ENCODE data around the gene CYB5R2. TPM values are rescaled to one million over a fixed set of nuclear protein-coding genes. Genes with fewer than 3 reads are reported as not detected.

CYB5R2 gene
- total RNA-seq, 1 experiment from 2014 or later = 40.3 TPM

DNA sequence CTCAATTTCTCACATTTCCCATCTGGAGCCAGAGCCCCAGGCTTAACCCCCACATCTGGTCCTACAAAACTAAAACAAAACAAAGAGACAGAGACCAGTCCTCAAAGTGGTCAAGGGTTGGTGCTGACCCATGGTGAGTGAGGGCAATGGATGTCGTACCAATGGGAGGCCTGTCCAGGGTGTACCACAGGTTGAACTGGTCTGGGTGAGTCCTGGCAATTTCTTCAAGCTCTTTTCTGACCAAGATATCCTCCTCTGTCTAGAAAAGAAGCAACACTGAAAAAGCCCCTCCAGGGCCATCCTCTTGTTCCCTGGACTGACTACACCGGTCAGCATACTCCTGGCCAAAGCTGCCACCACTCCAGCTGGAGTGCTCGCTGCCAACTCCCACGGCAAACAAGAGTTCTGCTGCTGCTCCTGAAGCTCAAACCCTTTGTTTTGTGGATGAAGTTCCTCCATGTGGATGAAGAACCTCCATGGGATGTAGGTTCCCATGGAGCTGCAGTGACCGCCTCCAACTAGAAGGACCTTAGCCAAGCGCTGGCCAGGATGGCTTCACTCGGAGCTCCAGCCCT is 6.9 kb downstream of the CYB5R2 start (continued):
- TF ChIP-seq, protein P1, sequence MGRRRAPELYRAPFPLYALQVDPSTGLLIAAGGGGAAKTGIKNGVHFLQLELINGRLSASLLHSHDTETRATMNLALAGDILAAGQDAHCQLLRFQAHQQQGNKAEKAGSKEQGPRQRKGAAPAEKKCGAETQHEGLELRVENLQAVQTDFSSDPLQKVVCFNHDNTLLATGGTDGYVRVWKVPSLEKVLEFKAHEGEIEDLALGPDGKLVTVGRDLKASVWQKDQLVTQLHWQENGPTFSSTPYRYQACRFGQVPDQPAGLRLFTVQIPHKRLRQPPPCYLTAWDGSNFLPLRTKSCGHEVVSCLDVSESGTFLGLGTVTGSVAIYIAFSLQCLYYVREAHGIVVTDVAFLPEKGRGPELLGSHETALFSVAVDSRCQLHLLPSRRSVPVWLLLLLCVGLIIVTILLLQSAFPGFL (CRISPR knock-in tag; IDR thresholded peaks at IDR 0.05; ENCODE audit: borderline replicate concordance) = no peak
- TF ChIP-seq ZNF263 (CRISPR knock-in tag; IDR thresholded peaks at IDR 0.05; ENCODE audit: low read depth) (no peak), CREM (CRISPR knock-in tag; IDR thresholded peaks at IDR 0.05) (no peak), HMGXB4 (CRISPR knock-in tag; IDR thresholded peaks at IDR 0.05) (no peak), FOXP1 (CRISPR knock-in tag; IDR thresholded peaks at IDR 0.05; ENCODE audit: borderline replicate concordance) (no peak), CTCF (IDR thresholded peaks at IDR 0.05) (no peak), ZNF416 (CRISPR knock-in tag; IDR thresholded peaks at IDR 0.05) (no peak)
- TF ChIP-seq, protein P2, sequence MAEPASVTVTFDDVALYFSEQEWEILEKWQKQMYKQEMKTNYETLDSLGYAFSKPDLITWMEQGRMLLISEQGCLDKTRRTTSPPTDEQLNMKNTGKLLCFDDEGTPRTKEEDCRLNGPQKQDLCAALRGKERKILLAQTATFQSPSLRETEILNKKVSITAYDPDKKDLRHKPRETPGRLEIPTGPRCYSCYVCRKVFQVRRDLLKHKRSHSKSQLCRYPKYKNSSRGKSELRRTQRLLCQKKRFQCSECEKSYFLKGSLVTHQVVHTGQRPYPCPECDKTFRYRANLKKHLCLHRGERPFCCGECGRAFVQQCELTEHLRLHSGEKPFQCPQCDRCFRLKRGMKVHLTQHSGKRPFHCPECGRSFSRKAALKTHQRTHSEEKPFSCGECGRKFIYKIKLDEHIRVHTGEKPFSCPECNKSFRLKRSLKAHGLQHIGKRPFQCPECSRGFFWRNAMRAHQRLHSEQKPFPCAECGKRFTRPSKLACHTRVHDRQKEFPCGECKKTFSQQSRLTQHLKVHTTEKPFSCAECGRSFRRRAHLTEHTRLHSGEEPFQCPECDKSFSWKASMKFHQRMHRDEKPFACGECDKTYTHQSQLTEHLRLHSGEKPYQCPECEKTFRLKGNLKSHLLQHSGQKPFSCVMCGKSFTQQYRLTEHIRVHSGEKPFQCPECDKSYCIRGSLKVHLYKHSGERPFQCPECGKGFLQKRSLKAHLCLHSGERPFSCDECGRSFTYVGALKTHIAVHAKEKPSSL (CRISPR knock-in tag; conservative IDR thresholded peaks at IDR 0.05) = no peak

- H3K27me3 Mint-ChIP-seq (ENCODE audit: low read depth) = peaks cover 8% of the 10 kb centered on the region; the same call in 1 of the 2 replicates
- DNase-seq (ENCODE audit: low spot score) = peak; percentile 89
- ChIA-PET POLR2A (no interaction called here), CTCF (interaction anchor here (0.5 to 3.7 kb wide), 26 partner anchors 8 to 853 kb away, joined by 3 to 34 read pairs (median 3); partner anchors contain the start of gene PPFIBP2)
- H3K9me3 Mint-ChIP-seq = peaks cover 17% of the 10 kb centered on the region
- peaks cover 9% of the 10 kb centered on the region; the same call in 1 of the 2 replicates for H3K4me1 Mint-ChIP-seq
- no peak overlapping the region for H3K27ac Mint-ChIP-seq
- TF ChIP-seq USF2 (CRISPR knock-in tag; IDR thresholded peaks at IDR 0.05) (no peak), CTCF (IDR thresholded peaks at IDR 0.05) (peak; percentile 94)
- H3K4me3 Mint-ChIP-seq = no peak overlapping the region
- H3K36me3 Mint-ChIP-seq = peaks cover 68% of the 10 kb centered on the region
- peak; percentile 99 for ATAC-seq
Observed at GRCh38 chr11:7665473-7666291, 7.6 kb downstream of the CYB5R2 start.

DNA sequence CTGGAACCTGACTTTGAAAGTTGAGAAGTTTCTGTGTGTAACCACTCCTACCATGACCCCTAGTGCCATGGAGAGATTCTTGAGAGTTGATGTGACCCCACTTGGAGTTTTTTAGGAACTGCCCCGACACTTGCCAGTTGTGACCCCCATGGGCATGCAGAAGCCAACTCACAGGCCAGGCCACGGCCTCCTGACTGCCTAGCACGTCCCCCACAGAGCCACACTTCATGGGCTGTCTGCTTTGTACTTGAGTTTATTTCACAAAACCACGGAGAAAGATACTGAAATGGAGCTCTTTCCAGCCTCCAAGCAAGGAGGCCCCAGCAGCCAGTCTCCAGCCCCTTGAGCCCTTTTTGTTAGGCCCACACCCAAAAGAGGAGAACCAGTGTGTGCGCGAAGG is 8.4 kb downstream of the CYB5R2 start:
- ChIA-PET POLR2A (no interaction called here), CTCF (interaction anchor here (0.7 to 3.7 kb wide), 13 partner anchors 8 to 312 kb away, joined by 3 to 34 read pairs (median 8); partner anchors contain the start of gene PPFIBP2)
- H3K27ac Mint-ChIP-seq = no peak overlapping the region
- peaks cover 8% of the 10 kb centered on the region; the same call in 1 of the 2 replicates for H3K27me3 Mint-ChIP-seq (ENCODE audit: low read depth)
- H3K4me3 Mint-ChIP-seq = no peak overlapping the region
- no peak for DNase-seq (ENCODE audit: low spot score)
- peaks cover 64% of the 10 kb centered on the region for H3K36me3 Mint-ChIP-seq
- peaks cover 9% of the 10 kb centered on the region; the same call in 1 of the 2 replicates for H3K4me1 Mint-ChIP-seq
- H3K9me3 Mint-ChIP-seq = peaks cover 17% of the 10 kb centered on the region
- no peak for ATAC-seq
- TF ChIP-seq, protein P3, sequence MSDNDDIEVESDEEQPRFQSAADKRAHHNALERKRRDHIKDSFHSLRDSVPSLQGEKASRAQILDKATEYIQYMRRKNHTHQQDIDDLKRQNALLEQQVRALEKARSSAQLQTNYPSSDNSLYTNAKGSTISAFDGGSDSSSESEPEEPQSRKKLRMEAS (CRISPR knock-in tag; IDR thresholded peaks at IDR 0.05) = no peak
- no peak for TF ChIP-seq NR1H2 (CRISPR knock-in tag; IDR thresholded peaks at IDR 0.05)
- TF ChIP-seq PRDM15 (CRISPR knock-in tag; IDR thresholded peaks at IDR 0.05) = no peak
- TF ChIP-seq E2F4 (CRISPR knock-in tag; IDR thresholded peaks at IDR 0.05; ENCODE audit: borderline replicate concordance, low read depth) = no peak
- no peak for TF ChIP-seq GTF2I (CRISPR knock-in tag; conservative IDR thresholded peaks at IDR 0.05)
